Stimulated activated CD4-positive, alpha-beta T cell treated with anti-CD3 and anti-CD28 coated beads, Interleukin-15, amount 100 ng/mL, for 1 hour (primary cell): Measurements from ENCODE around the gene TECR.

Experiments
- DNase-seq, 2 donors: peaks; one replicate each; pipeline ENCODE4 v3.0.0-alpha.2; 2020; ENCODE audit warnings: low read depth in 1 of 2, low spot score in 1 of 2

TECR gene

GRCh38 chr19:14507704-14508542 is 21.5 kb upstream of the TECR start:
- no peak for DNase-seq

GRCh38 chr19:14510311-14511228 is 18.8 kb upstream of the TECR start:
- DNase-seq = no peak

GRCh38 chr19:14511229-14511593 is 18.2 kb upstream of the TECR start:
- DNase-seq = no peak

- DNase-seq = no peak
Observed at GRCh38 chr19:14512406-14512961, 16.9 kb upstream of the TECR start.

- DNase-seq = no peak
Observed at GRCh38 chr19:14514215-14514863, 15.1 kb upstream of the TECR start.

- DNase-seq = no peak
Observed at GRCh38 chr19:14515501-14516047, 13.8 kb upstream of the TECR start.

- DNase-seq = no peak
Observed at GRCh38 chr19:14516048-14516534, 13.3 kb upstream of the TECR start.

- DNase-seq = no peak
Observed at GRCh38 chr19:14516746-14517438, 12.5 kb upstream of the TECR start.

- no peak for DNase-seq
Observed at GRCh38 chr19:14517446-14517839, 12.0 kb upstream of the TECR start.

- peak in 1 of 2 donors; percentile 49 for DNase-seq
Observed at GRCh38 chr19:14517840-14518505, 11.4 kb upstream of the TECR start, which contains the start of gene DNAJB1. TSS of gene DNAJB1 (minus strand) at chr19:14518397. CDS start at chr19:14518349, 48 bp downstream.

GRCh38 chr19:14519245-14519859 is 10.0 kb upstream of the TECR start:
- DNase-seq = no peak

GRCh38 chr19:14519860-14520407 is 9.5 kb upstream of the TECR start:
- DNase-seq = no peak

- DNase-seq = no peak
Observed at GRCh38 chr19:14520543-14520942, 8.9 kb upstream of the TECR start.

- no peak for DNase-seq
Observed at GRCh38 chr19:14525729-14526128, 3.7 kb upstream of the TECR start.

GRCh38 chr19:14526423-14526822 is 3.0 kb upstream of the TECR start:
- DNase-seq = no peak

- no peak for DNase-seq
Observed at GRCh38 chr19:14528419-14529253, 758 bp upstream of the TECR start.

- no peak for DNase-seq
Observed at GRCh38 chr19:14530005-14530348, 583 bp downstream of the TECR start.

GRCh38 chr19:14530506-14530905 is 1.1 kb downstream of the TECR start:
- DNase-seq = no peak
